Mesendoderm (in vitro differentiated cells): ENCODE data around the gene SPG7.

Experiments used
- DNase-seq: peaks from one replicate; pipeline ENCODE4 v3.0.0; 2013
- H2AK5ac ChIP-seq: 2 replicates; pipeline ENCODE4 v1.6.1; 2013; ENCODE audit warnings: low read length, inconsistent platforms
- H2BK120ac ChIP-seq: 2 replicates; pipeline ENCODE4 v1.6.1; 2013; ENCODE audit warnings: low read depth, mild to moderate bottlenecking, low read length, moderate library complexity, mixed read lengths
- H2BK15ac ChIP-seq: replicated peaks from 2 replicates; pipeline ENCODE4 v1.6.1; 2013; ENCODE audit warnings: low read depth, mild to moderate bottlenecking, moderate library complexity
- H2BK5ac ChIP-seq: 2 replicates; pipeline ENCODE4 v1.6.1; 2013; ENCODE audit warnings: low read length, inconsistent platforms
- H3K18ac ChIP-seq: 2 replicates; pipeline ENCODE4 v1.6.1; 2013; ENCODE audit warnings: mild to moderate bottlenecking, low read length, mixed read lengths
- H3K23ac ChIP-seq: one replicate; pipeline ENCODE4 v1.6.1; 2013; ENCODE audit warnings: low read length
- H3K27ac ChIP-seq: 2 replicates; pipeline ENCODE4 v1.5.1; 2013; ENCODE audit warnings: low read depth, mild to moderate bottlenecking, inconsistent platforms, low read length, moderate library complexity
- H3K27me3 ChIP-seq: 2 replicates; pipeline ENCODE4 v1.6.1; 2013; ENCODE audit warnings: low read length, control low read depth, mild to moderate bottlenecking, inconsistent platforms; ENCODE audit not compliant: insufficient read depth, poor library complexity
- H3K36me3 ChIP-seq: 2 replicates; pipeline ENCODE4 v1.6.1; 2013; ENCODE audit warnings: low read length, inconsistent platforms; ENCODE audit not compliant: control insufficient read depth, insufficient read depth
- H3K4ac ChIP-seq: one replicate; pipeline ENCODE4 v1.6.1; 2013; ENCODE audit warnings: low read depth, mild to moderate bottlenecking, low read length, moderate library complexity
- H3K4me1 ChIP-seq: 2 replicates; pipeline ENCODE4 v1.6.1; 2013; ENCODE audit warnings: low read depth, low read length, inconsistent platforms; ENCODE audit not compliant: control insufficient read depth
- H3K4me2 ChIP-seq: 2 replicates; pipeline ENCODE4 v1.6.1; 2013; ENCODE audit warnings: low read length
- H3K4me3 ChIP-seq: 2 replicates; pipeline ENCODE4 v1.5.1; 2013; ENCODE audit warnings: mild to moderate bottlenecking, low read length
- H3K56ac ChIP-seq: one replicate; pipeline ENCODE4 v1.6.1; 2013; ENCODE audit warnings: low read length
- H3K79me1 ChIP-seq: 2 replicates; pipeline ENCODE4 v1.6.1; 2013; ENCODE audit warnings: low read length, inconsistent platforms
- H3K79me2 ChIP-seq: 2 replicates; pipeline ENCODE4 v1.6.1; 2013; ENCODE audit warnings: mild to moderate bottlenecking, low read length; ENCODE audit not compliant: control insufficient read depth, insufficient read depth
- H3K9ac ChIP-seq: 2 replicates; pipeline ENCODE4 v1.6.1; 2013; ENCODE audit warnings: low read length, inconsistent platforms
- H4K5ac ChIP-seq: one replicate; pipeline ENCODE4 v1.6.1; 2013; ENCODE audit warnings: low read length
- H4K8ac ChIP-seq: one replicate; pipeline ENCODE4 v1.6.1; 2013; ENCODE audit warnings: low read depth, mild to moderate bottlenecking, control low read depth, low read length, moderate library complexity
- WGBS: extraction: QIAGEN DNeasy Blood & Tissue Kit; methylation state at CpG from one replicate; pipeline ENCODE4 v1.1.7; 2013; ENCODE audit warnings: low lambda C conversion rate, missing lambda C conversion rate; ENCODE audit not compliant: insufficient coverage; ENCODE audit errors: extremely low coverage; 5-methylcytosine and 5-hydroxymethylcytosine counted together

The SPG7 gene

DNA sequence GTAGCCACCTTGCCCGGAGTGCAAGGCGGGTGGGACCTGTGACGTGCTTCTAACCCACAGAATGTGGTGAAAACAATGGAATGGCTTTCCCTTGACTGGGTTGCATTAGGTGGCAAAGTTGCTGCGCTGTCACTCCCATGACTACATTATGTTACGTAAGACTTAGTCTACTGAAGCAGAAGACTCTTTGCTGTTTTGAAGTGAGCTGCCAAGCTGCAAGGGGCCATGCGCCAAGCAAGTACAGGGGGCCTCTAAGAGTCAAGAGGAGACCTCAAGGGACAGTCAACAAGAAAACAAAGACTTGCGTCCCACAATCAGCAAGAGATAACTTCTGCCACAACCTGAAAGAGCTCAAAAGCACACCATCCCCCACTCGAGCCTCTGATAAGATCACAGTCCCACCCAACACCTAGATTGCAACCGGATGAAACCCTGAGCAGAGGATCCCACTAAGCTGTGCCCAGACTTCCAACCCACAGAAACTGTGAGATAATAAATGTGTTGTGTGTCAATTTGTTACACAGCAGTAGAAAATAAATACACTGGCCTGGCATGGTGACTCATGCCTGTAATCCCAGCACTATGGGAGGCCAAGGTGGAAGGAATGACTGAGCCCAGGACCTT, 34.3 kb upstream of the SPG7 start:
- Histone ChIP-seq H3K4me2 (peak overlapping the region; percentile 23), H3K36me3 (no peaks in the 10 kb centered on the region), H3K79me2 (peaks cover 98% of the 10 kb centered on the region), H4K5ac (no peak overlapping the region), H3K4me3 (no peak overlapping the region), H3K27ac (no peak overlapping the region), H2AK5ac (no peak overlapping the region), H3K18ac (no peak overlapping the region), H3K23ac (peak overlapping the region; percentile 59), H4K8ac (no peak overlapping the region), H3K4me1 (peaks cover 21% of the 10 kb centered on the region), H2BK15ac (no peak overlapping the region), H2BK5ac (peak overlapping the region; percentile 23), H3K27me3 (no peaks in the 10 kb centered on the region), H3K4ac (no peak overlapping the region), H3K79me1 (peaks cover 15% of the 10 kb centered on the region), H3K56ac (peak overlapping the region; percentile 3), H2BK120ac (no peak overlapping the region), H3K9ac (no peak overlapping the region)
- no CpG with 5 or more reads among the region's 9 CpGs for WGBS
- DNase-seq: peak; percentile 86

DNA sequence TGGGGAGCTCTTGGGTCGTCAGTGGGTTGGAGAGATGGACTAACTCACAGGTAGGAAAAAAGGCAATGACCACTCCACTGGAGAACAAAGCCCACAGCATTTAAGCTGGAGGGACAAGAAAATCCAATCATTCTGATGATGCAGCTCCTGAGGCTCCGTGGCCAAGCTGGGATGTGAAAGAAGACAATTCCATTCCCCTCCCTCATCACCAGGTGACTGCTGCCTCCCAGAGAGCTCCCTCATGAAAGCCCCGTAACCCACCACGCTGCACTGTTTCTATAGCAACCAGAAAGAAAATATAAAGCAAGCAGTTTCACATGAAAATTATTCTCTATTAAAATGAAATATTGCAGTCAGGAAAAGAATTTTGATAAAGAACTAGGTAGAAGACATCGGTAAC, 33.1 kb upstream of the SPG7 start:
- Histone ChIP-seq H3K4me3 (no peak overlapping the region), H3K4me2 (no peak overlapping the region), H2AK5ac (no peak overlapping the region), H3K27me3 (no peaks in the 10 kb centered on the region), H3K79me2 (peaks cover 94% of the 10 kb centered on the region), H3K23ac (no peak overlapping the region), H3K4me1 (peaks cover 21% of the 10 kb centered on the region), H2BK5ac (no peak overlapping the region), H2BK15ac (no peak overlapping the region), H3K79me1 (peaks cover 15% of the 10 kb centered on the region), H3K27ac (no peak overlapping the region), H2BK120ac (no peak overlapping the region), H3K18ac (no peak overlapping the region), H3K9ac (no peak overlapping the region), H3K56ac (no peak overlapping the region), H4K5ac (no peak overlapping the region), H4K8ac (no peak overlapping the region), H3K4ac (no peak overlapping the region), H3K36me3 (no peaks in the 10 kb centered on the region)
- WGBS: no CpG with 5 or more reads among the region's 5 CpGs
- DNase-seq: peak; percentile 72

DNA sequence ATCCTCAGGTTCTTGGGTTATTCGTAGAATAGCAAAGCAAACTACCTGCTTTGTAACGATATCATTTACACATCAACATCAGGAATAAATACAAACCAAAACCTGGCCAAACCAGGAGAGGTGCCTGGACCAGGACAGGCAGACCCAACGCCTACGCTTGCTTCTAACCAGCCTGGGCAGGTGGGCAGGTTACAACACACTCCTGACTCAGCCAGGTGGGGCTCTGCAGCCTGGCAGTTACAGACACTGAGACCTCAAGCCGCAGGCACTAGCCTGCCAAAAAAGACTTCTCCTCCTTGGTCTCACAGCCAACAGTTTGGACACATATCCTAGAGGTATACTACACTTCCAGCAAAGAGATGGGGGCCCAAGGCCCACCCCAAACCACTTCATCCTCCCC, 31.8 kb upstream of the SPG7 start:
- H3K27ac ChIP-seq: no peak overlapping the region

DNA sequence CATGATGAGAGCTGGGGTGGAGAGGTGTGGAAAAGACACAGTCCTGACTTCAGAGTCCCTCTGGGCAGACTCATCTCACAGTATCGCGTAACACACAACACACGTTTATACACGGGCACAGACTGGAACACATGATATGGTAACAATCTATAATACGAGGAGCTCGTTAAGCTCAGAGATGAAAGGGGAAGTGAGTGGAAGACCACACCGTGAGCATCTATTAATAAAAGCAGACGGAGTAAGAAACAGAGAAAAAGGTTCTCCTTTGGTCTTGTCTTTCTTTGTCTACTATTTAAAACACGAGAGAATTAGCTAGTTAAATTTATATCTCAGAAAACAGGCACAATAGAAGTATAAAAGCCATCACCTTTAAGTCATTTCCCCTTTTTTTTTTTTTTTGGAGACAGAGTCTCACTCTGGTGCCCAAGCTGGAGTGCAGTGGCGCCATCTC, 31.4 kb upstream of the SPG7 start:
- DNase-seq: no peak
- H3K4me3 ChIP-seq: no peak overlapping the region
- no CpG with 5 or more reads among the region's 10 CpGs for WGBS

More for the DNA sequence above, 31.8 kb upstream of the SPG7 start:
- Histone ChIP-seq H3K4me1 (peaks cover 23% of the 10 kb centered on the region), H2BK15ac (no peak overlapping the region), H3K4me2 (no peak overlapping the region), H4K5ac (no peak overlapping the region), H3K79me1 (peaks cover 19% of the 10 kb centered on the region), H3K79me2 (peaks cover 92% of the 10 kb centered on the region), H3K9ac (no peak overlapping the region), H2BK5ac (no peak overlapping the region), H3K4ac (no peak overlapping the region), H3K4me3 (no peak overlapping the region), H3K27me3 (no peaks in the 10 kb centered on the region), H4K8ac (no peak overlapping the region), H2AK5ac (no peak overlapping the region), H3K18ac (no peak overlapping the region), H3K56ac (no peak overlapping the region), H2BK120ac (no peak overlapping the region), H3K36me3 (no peaks in the 10 kb centered on the region), H3K23ac (no peak overlapping the region)
- no peak for DNase-seq
- WGBS: no CpG with 5 or more reads among the region's 5 CpGs

GRCh38 chr16:89478576-89479221, 29.5 kb upstream of the SPG7 start:
- H3K56ac ChIP-seq: no peak overlapping the region
- H2BK5ac ChIP-seq: no peak overlapping the region
- no CpG with 5 or more reads among the region's 14 CpGs for WGBS
- peaks cover 9% of the 10 kb centered on the region for H3K4me1 ChIP-seq
- H3K4me2 ChIP-seq: no peak overlapping the region
- no peak overlapping the region for H2BK120ac ChIP-seq
- no peak overlapping the region for H3K23ac ChIP-seq
- no peak overlapping the region for H2BK15ac ChIP-seq
- H3K9ac ChIP-seq: no peak overlapping the region
- peaks cover 12% of the 10 kb centered on the region for H3K79me1 ChIP-seq
- H3K4me3 ChIP-seq: no peak overlapping the region
- H2AK5ac ChIP-seq: no peak overlapping the region
- H3K4ac ChIP-seq: no peak overlapping the region
- no peak overlapping the region for H3K27ac ChIP-seq
- H3K27me3 ChIP-seq: no peaks in the 10 kb centered on the region
- H4K5ac ChIP-seq: no peak overlapping the region
- no peak overlapping the region for H3K18ac ChIP-seq
- no peak overlapping the region for H4K8ac ChIP-seq
- peaks cover 92% of the 10 kb centered on the region for H3K79me2 ChIP-seq
- peak; percentile 95 for DNase-seq
- no peaks in the 10 kb centered on the region for H3K36me3 ChIP-seq

More for the DNA sequence above, 31.4 kb upstream of the SPG7 start:
- no peaks in the 10 kb centered on the region for H3K36me3 ChIP-seq
- peaks cover 21% of the 10 kb centered on the region for H3K4me1 ChIP-seq
- no peak overlapping the region for H4K5ac ChIP-seq
- H3K79me1 ChIP-seq: peaks cover 18% of the 10 kb centered on the region
- H4K8ac ChIP-seq: no peak overlapping the region
- H3K27ac ChIP-seq: no peak overlapping the region
- H3K18ac ChIP-seq: no peak overlapping the region
- H2BK15ac ChIP-seq: no peak overlapping the region
- no peak overlapping the region for H2AK5ac ChIP-seq
- no peak overlapping the region for H3K4me2 ChIP-seq
- no peak overlapping the region for H3K9ac ChIP-seq
- H2BK5ac ChIP-seq: no peak overlapping the region
- no peak overlapping the region for H3K56ac ChIP-seq
- H2BK120ac ChIP-seq: no peak overlapping the region
- H3K27me3 ChIP-seq: no peaks in the 10 kb centered on the region
- peaks cover 92% of the 10 kb centered on the region for H3K79me2 ChIP-seq
- H3K23ac ChIP-seq: no peak overlapping the region
- no peak overlapping the region for H3K4ac ChIP-seq
